GM12864 (cell line): ENCODE results near the gene CGN.

ENCODE experiments used
- DNase-seq: peaks from one replicate; pipeline ENCODE4 v3.0.0-alpha.2; 2011; ENCODE audit warnings: low read depth
- H3K4me3 ChIP-seq: 2 replicates; pipeline ENCODE4 v1.5.1; 2011; ENCODE audit warnings: mild to moderate bottlenecking, low read depth, low read length, control low read depth
- TF ChIP-seq, protein P1 (sequence below): IDR thresholded peaks from 2 replicates; pipeline ENCODE4 v1.5.1; 2011; ENCODE audit warnings: low read depth, mild to moderate bottlenecking, moderate library complexity, low read length, control low read depth, inconsistent platforms; ENCODE audit errors: missing control alignments

CGN gene

DNA sequence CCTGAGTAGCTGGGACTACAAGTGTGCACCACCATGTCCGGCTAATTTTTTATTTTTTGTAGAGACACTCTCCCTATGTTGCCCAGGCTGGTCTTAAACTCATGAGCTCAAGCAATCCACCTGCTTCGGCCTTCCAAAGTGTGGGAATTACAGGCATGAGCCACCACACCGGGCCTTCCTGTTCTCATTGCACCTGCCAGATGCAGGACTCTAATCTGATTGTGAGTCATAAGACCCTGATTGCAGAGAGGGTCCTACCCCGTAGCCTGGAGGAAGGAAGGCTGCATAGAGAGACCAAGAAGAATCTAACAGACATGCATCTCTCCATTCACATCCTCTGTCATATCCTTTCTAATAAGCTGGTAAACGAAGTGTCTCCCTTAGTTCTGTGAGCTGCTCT, 19.5 kb upstream of the CGN start:
- DNase-seq: no peak
- TF ChIP-seq, protein P1, sequence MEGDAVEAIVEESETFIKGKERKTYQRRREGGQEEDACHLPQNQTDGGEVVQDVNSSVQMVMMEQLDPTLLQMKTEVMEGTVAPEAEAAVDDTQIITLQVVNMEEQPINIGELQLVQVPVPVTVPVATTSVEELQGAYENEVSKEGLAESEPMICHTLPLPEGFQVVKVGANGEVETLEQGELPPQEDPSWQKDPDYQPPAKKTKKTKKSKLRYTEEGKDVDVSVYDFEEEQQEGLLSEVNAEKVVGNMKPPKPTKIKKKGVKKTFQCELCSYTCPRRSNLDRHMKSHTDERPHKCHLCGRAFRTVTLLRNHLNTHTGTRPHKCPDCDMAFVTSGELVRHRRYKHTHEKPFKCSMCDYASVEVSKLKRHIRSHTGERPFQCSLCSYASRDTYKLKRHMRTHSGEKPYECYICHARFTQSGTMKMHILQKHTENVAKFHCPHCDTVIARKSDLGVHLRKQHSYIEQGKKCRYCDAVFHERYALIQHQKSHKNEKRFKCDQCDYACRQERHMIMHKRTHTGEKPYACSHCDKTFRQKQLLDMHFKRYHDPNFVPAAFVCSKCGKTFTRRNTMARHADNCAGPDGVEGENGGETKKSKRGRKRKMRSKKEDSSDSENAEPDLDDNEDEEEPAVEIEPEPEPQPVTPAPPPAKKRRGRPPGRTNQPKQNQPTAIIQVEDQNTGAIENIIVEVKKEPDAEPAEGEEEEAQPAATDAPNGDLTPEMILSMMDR: no peak
- H3K4me3 ChIP-seq: no peak overlapping the region

DNA sequence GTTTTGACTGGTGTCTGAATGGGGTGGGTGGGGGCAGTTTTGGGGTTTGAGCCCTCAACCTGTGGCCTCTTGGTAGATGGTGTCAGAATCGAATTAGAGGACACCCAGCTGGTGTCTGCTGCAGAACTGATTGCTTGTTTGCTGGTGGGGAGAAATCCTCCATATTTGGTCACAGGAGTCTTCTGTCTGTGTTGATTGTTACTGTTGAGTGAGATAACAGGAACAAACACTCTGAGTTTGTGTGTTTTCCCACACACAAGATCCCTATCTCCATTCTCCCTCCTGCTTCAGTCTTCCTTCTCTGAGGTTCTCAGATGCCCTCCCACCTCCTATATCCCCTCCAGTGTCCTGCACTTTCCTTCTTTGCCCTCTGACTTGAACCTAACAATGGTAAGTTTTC, 19.1 kb upstream of the CGN start:
- TF ChIP-seq, protein P1: no peak
- no peak for DNase-seq
- H3K4me3 ChIP-seq: no peak overlapping the region

DNA sequence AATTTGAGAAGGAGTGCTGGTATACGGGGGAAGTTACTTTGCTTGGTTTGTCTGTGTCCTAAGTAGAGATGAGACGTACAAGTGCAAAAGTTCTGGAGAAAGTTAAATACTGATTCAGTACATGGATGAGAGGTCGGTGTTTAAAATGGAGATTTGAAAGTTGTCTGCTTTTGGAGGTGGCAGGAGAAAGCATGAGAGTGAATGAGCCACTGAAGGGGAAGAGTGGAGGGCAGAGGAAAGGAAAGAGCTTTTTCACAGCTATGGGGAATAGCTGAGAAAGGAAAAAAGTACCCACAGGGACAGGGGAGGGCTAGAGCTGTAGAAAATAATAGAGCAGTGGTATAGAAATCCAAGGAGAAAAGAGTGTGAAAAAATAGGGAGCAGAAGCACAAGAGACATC, 18.1 kb upstream of the CGN start:
- no peak overlapping the region for H3K4me3 ChIP-seq
- DNase-seq: no peak
- TF ChIP-seq, protein P1: no peak

DNA sequence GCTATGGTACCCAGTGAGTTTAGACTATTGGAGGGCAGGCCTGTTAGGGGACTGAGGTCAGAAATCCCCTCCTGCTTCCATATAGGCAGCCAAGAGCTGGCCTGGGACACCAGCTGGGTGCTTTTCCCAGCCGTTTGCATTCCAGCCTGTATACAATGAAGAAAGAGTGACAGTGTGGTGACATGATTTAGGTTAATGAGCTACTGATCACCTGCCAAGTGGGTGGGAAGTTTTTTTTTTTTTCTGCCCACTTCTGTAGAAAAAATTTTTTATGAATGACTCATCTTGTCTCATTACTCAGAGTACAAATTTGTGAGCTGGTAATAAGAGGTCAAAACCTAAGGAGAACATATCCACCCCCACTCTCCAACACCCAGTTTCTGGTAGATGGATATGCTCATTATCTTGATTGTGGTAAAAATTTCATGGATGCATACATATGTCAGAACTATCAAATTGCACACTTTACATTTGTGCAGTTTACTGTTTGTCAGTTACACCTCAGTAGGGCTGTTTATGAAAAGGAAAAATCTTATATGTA, 16.4 kb upstream of the CGN start:
- H3K4me3 ChIP-seq: no peak overlapping the region
- DNase-seq: no peak
- TF ChIP-seq, protein P1: no peak

DNA sequence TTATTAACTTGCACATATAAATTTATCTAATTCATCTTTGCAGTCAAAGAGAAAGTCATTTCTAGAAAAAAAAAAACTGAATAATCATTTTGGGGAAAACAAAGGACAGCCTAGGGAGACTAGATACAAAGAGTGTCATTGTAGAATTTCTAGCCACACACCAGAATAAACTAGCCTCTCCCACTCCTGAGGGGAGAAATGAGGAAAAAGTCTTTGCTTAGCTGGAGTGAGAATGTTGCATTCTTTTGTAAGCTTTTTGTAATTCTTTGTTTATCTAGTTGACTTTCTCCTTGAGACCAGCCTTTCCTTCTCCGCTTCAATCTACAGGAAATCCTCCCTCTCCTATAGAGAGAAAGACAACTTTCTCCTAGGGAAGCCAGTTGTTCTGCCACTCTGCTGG, 15.9 kb upstream of the CGN start:
- no peak overlapping the region for H3K4me3 ChIP-seq
- TF ChIP-seq, protein P1: no peak
- DNase-seq: no peak

DNA sequence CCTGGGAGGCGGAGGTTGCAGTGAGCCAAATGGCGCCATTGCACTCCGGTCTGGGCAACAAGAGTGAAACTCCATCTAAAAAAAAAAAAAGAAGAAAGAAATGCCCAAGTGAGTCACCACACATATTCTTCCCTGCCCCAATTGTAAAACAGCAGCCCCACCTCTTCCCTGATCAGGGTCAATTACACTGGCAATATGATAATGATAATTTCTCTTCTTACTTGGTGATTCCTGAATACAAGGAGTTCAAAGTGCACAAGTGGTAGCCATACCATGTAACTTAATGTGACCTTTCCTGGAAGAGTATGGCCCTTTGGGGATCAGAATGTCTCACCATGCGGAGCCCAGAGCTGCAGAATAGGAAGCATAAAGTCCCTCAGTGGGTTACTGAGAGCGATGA, 11.8 kb upstream of the CGN start:
- no peak for DNase-seq
- TF ChIP-seq, protein P1: no peak
- no peak overlapping the region for H3K4me3 ChIP-seq

DNA sequence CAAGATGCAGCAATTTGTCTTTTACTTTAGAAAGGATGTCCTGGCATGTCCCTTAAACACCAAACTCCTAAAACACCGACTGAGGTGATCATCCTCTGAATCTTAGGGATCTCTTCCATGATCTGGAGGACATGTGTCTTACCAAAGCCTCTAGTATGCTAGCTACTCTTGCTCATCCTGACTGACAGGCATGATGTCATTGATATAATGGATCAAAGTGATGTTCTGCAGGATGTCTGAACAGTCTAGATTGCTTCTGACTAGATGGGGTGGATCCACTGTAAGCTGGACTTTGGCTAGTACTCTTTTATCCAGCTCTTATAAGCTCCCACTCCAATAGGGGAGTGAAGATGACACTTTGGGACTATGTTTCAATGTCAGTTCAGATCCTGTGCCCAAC, 11.3 kb upstream of the CGN start:
- DNase-seq: no peak
- TF ChIP-seq, protein P1: no peak
- no peak overlapping the region for H3K4me3 ChIP-seq
